GM21381 (cell line): ENCODE results near the gene LIMCH1.

Experiments used
- ATAC-seq: cut with Tn5 transposase; IDR thresholded peaks from one replicate; pipeline ENCODE4 v1.9.1; 2021; ENCODE audit warnings: mild to moderate bottlenecking, moderate library complexity; ENCODE audit not compliant: unreplicated experiment

LIMCH1 gene

GRCh38 chr4:41528512-41529205, 9.3 kb upstream of the LIMCH1 start:
- ATAC-seq = no peak

DNA sequence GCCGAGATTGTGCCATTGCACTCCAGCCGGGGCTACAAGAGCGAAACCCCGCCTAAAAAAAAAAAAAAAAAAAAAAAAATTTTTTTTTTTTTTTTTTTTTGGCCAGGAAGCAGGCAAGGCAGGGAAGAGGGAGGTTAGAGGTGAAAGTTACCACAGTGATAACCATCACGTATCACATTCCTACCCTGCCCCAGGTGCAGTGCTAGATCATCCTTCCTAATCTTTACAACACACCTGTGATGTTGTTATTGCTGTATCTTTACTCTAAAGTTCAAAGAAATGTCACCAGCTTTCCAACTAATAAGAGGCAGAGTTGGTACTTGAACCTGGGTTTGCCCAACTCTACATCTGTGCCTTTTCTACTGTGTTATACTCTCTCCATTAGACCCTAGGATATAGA, 7.2 kb upstream of the LIMCH1 start:
- no peak for ATAC-seq

DNA sequence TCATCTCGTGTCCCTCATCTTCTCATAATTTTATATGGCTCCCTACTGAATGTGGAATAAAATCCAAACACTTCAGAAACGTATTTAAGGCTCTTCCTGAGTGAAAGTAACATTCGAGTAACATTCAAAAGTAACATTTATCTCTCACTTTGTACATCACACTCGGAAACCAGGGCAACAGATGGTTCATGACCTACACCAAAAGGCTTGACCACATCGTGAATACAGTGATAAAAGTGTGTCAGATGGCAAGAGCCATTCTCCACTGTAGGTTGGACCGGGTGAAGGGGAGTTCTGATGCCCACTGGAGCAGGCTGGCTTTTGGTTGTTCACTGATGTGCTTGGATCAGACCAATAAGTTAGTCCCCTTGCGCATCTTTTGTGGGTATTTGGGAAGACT, 5.6 kb upstream of the LIMCH1 start:
- ATAC-seq = no peak

GRCh38 chr4:41532882-41533281, 5.1 kb upstream of the LIMCH1 start:
- no peak for ATAC-seq

DNA sequence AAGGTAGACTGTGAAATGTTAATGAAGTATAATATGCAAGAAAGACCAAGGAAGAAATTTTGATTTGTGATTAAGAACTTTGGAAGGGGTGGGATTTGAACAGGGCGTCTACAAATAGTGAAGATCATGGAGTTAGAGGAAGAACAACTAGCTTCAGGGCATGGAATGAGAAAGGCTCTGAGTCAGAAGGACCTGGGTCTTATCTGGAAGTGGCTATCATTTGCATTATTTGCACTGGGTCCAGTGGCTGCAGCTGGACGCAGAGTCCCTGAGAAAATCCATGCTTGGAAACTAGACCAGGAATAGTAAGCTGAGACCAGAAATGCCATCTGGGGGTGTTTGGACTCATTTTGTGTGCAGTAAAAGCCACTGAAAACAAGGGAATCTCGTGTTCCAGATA, 4.3 kb upstream of the LIMCH1 start:
- ATAC-seq = no peak

- no peak for ATAC-seq
Observed at GRCh38 chr4:41534404-41534803, 3.6 kb upstream of the LIMCH1 start.

DNA sequence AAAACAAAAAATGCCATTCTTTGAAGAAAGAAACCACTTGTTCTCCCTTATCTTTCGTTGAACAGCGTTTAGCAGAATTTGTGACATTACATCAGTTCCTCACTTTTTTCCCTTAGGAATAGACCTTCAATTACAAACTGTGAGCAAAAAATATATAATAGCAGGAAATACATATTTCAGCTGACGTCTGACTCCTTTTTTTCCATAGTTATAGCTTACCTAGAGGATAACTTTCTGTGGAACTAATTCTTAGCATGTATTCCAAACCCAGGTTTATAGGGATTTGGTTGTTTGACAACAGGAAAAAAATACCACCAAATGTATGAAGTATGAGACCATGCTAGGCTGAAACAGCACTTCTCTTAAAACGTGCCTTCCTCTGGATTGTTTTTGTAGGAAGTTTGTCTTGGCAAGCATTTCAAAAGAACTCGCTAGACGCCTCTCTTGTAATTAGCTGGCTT, 2.0 kb upstream of the LIMCH1 start:
- ATAC-seq = no peak

GRCh38 chr4:41537292-41537890, 566 bp upstream of the LIMCH1 start:
- ATAC-seq = no peak

GRCh38 chr4:41538887-41539498, 1.0 kb downstream of the LIMCH1 start:
- ATAC-seq = no peak

GRCh38 chr4:41539711-41540110, 1.8 kb downstream of the LIMCH1 start:
- no peak for ATAC-seq

DNA sequence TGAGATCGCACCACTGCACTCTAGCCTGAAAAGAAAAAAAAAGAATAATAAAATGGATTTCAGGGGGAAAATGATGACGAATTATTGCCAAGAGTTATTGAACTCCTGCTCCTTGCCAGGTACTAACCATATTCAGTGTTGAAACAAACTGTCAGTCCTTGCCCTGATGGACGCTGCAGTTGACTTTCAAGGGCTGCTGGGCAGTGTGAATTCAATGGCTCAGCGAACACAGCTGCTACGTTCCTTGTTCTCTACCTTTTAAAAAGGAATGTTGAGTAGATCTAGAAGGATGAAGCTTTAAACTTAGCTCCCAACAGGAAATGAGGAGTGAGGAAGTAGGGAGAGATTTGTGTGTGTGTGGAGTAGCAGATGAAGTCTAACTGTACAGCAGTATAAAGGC, 2.7 kb downstream of the LIMCH1 start:
- ATAC-seq = no peak

DNA sequence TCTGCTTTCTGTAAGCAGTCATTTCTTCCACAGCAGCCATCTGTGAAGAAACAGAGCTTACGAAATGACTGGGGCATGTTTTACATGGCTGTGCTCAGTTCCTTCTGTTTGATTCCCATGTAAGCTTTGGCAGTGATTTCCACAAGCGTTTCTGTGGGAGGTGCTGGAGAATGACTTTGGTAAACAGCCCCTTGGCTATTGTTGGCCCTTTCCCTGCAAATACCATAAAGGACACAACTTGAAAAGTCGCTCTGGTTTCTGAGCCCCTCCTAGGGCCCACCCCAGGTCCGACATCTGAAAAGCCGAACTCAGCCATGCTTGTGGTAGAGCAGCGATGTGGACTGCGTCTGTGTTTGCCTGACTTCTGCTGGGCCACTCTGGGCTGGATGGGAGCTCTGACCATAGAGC, 3.7 kb downstream of the LIMCH1 start:
- ATAC-seq = no peak

GRCh38 chr4:41542526-41543275, 4.7 kb downstream of the LIMCH1 start:
- no peak for ATAC-seq

DNA sequence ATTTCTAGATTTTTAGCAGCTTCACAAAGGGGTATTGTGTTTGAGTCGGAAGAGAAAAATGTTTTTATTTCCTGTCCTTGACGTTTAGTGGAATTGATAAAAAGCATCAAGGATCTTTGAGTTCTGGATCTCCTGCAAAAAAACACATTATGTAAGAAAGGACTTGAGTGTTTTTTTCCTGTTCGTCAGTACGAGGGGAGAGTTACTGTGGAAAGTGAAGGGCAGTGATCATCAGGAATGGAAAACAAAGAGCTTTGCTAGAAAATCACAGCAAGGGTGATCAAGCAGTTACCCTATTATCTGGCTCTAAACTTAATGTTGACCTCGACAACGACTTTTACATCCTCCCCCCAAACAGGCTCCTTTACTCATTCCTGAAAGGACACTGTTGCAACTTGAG, 7.3 kb downstream of the LIMCH1 start:
- ATAC-seq = no peak

GRCh38 chr4:41546638-41547037, 8.7 kb downstream of the LIMCH1 start:
- ATAC-seq = no peak

DNA sequence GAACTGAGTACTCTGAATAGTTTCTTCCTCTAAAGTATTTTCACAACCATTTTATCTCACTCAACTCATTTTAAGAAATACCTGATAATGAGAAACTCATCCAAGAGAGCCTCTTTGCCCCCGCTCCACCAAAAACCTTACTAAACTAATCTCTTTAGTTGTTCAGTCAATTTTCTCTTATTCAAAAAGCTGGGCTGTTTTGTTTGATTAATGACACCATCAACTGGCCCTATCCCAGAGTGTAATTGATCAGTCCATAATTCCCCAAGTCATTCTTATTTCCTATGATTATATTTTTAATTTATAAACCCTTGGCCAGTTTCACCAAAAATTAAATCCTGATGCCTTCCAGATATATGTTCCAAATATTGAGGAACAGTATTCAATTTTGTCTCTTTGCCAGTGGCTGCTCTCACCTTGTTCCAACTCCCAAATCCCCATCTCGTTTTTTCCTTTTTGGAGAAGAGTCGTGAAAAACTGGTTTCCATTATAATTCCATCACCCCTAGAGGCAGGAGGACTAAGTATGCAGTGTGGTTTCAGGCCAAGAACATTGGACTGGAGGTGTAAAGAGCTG, 10.4 kb downstream of the LIMCH1 start:
- ATAC-seq = no peak

DNA sequence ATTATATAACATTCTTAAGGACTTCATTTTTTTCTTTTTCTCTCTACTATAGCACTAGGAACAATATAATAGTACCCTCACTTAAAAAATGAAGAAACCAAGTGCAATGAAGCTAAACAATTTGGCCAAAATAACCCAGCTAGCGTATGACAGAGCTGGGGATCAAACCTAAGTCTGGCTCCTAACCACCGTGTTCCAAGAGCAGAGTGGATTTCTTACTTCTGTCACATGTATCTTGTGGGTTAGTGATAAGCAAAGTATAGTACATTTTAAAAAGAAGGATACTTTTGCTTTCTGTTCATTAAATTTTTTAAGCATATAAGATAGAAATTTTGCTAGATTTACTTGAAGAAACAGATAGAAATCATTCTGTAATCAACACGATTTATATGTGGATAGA, 11.5 kb downstream of the LIMCH1 start:
- no peak for ATAC-seq

DNA sequence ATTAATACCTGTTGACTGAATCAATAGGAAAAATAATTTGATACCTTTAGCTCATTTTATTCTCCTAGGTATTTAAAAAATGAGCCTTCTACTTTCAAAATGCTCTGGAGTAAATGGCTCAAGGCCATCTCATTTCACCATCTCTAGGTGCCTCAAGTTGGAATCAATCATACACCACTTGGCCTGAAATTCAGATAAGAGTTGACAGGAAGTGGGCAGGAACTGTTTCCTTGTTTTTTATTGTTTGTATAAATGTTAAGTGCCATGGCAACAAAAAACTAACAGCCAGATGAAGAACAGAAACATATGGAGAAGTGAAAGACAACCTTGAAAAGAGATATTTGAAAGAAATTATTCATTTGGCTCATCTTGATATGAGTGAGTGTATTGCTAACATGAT, 12.4 kb downstream of the LIMCH1 start:
- no peak for ATAC-seq

GRCh38 chr4:41551536-41551935, 13.6 kb downstream of the LIMCH1 start:
- no peak for ATAC-seq

GRCh38 chr4:41554905-41555304, 16.9 kb downstream of the LIMCH1 start:
- ATAC-seq = no peak

- ATAC-seq = no peak
Observed at GRCh38 chr4:41556526-41556925, 18.6 kb downstream of the LIMCH1 start.
